Endothelial cell of umbilical vein (primary cell): Measurements from ENCODE around the gene SOX13.

Source experiments
- CTCF ChIP-seq, 2 donors: IDR thresholded peaks; 1 replicate in 1 of 2; 2 replicates in 1 of 2; pipeline ENCODE4 v1.5.1; 2011; ENCODE audit warnings: low read length in 2 of 2, mild to moderate bottlenecking in 2 of 2, moderate library complexity in 2 of 2, control low read depth in 1 of 2, inconsistent platforms in 1 of 2, low read depth in 1 of 2; ENCODE audit not compliant: insufficient read depth in 1 of 2; ENCODE audit errors: extremely low read depth in 1 of 2
- EZH2 ChIP-seq: IDR thresholded peaks from 2 replicates; pipeline ENCODE4 v1.6.1; 2012; ENCODE audit warnings: borderline replicate concordance, low read depth, mild to moderate bottlenecking, moderate library complexity, low read length, inconsistent platforms; ENCODE audit not compliant: severe bottlenecking
- FOS ChIP-seq: IDR thresholded peaks from 2 replicates; pipeline ENCODE4 v1.6.1; 2011; ENCODE audit warnings: mild to moderate bottlenecking, low read length, moderate library complexity, borderline replicate concordance; ENCODE audit not compliant: insufficient read depth
- GATA2 ChIP-seq: IDR thresholded peaks from 2 replicates; pipeline ENCODE4 v1.7.0; 2011; ENCODE audit warnings: low read depth, mild to moderate bottlenecking, moderate library complexity, mixed read lengths, low read length; ENCODE audit not compliant: insufficient read length, insufficient read depth
- JUN ChIP-seq: IDR thresholded peaks from 2 replicates; pipeline ENCODE4 v1.6.1; 2011; ENCODE audit warnings: borderline replicate concordance, low read depth; ENCODE audit not compliant: insufficient read length, insufficient read depth
- MAX ChIP-seq: IDR thresholded peaks from 2 replicates; pipeline ENCODE4 v1.6.1; 2011; ENCODE audit not compliant: insufficient read depth, insufficient read length
- MYC ChIP-seq: IDR thresholded peaks from one replicate; pipeline ENCODE4 v1.6.1; 2011; ENCODE audit warnings: mild to moderate bottlenecking, low read depth, low read length
- POLR2A ChIP-seq: IDR thresholded peaks from 2 replicates; pipeline ENCODE4 v1.6.1; 2012; ENCODE audit warnings: low read depth, mild to moderate bottlenecking, control low read depth, low read length
- POLR2AphosphoS5 ChIP-seq: IDR thresholded peaks from 2 replicates; pipeline ENCODE4 v1.6.1; 2012; ENCODE audit warnings: low read depth, mild to moderate bottlenecking, control low read depth, low read length, moderate library complexity; ENCODE audit not compliant: insufficient read depth

GRCh38 chr1:204126956-204127355, 54.0 kb downstream of the SOX13 start:
- TF ChIP-seq CTCF (IDR thresholded peaks at IDR 0.05; ENCODE audit: extremely low read depth in 1 of 2, insufficient read depth in 1 of 2, low read depth in 1 of 2, low read length in 2 of 2) = no peak
- no peak for TF ChIP-seq POLR2A
- TF ChIP-seq POLR2AphosphoS5 = no peak
- no peak for TF ChIP-seq FOS
- TF ChIP-seq MAX = no peak
- TF ChIP-seq EZH2 = no peak
- TF ChIP-seq JUN = no peak
- no peak for TF ChIP-seq MYC
- TF ChIP-seq GATA2 = no peak
